Stimulated activated CD4-positive, alpha-beta T cell treated with anti-CD3 and anti-CD28 coated beads, Interleukin-4, amount 100 ng/mL, for 1 hour (primary cell): Measurements from ENCODE around the gene CAPG.

Experiments
- DNase-seq: peaks from one replicate; pipeline ENCODE4 v3.0.0-alpha.2; 2020

CAPG gene

DNA sequence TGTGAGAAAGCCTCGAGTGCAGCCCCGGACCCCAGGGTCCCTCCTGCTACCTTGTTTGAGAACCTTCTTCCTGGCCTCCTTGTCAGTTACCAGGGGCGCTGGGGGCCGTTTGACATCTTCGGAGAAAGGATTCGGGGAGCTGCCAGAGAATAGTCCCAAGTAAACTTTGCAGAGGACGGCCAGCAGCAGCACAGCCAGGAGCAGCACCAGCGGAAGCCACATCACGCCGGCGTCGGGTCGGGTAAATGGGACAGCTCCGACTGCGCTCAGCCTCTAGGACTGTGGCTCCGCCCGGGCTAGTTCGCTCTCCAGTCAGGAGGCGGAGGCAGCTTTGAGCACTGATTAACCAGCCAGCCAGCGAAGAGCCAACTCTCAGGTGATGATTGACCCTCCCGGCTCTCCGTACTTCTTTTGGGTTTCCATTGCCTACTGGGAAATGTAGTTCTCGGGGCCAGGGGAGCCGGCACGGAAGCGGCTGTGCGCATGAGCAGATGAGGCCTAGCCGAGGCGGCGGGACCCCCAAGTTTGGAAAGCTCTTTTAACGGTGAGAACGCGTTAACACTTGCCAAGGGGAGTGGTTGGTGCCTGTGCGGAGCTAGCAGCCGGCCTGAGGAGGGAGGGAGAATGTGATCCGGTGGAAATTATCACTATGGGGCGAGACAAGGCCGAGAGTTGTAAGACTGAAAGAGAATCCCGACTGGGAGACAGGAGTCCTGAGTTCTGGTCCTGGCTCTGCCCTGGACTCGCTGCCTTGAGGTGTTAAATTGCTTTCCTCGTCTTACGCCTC is 55.7 kb downstream of the CAPG start, which contains the start of the genes ELMOD3 and RETSAT:
Gene ELMOD3 (plus strand): TSS at position 484 of the 787 bp plus-strand sequence. CDS start 2,430 bp downstream, outside the sequence.
Gene RETSAT (minus strand): TSS at position 243 of the 787 bp plus-strand sequence. CDS start 21 bp downstream, at position 222.
- peak; percentile 91 for DNase-seq

- DNase-seq = no peak
Observed at GRCh38 chr2:85353876-85354285, 56.3 kb downstream of the CAPG start.

- no peak for DNase-seq
Observed at GRCh38 chr2:85347599-85347998, 62.6 kb downstream of the CAPG start.
